ENCODE data around the gene CNIH3.

GRCh38 chr1:224762701-224763100, 146.6 kb downstream of the CNIH3 start:
- TF ChIP-seq CTCF (optimal IDR thresholded peaks at IDR 0.05 in 1 of 3, IDR thresholded peaks at IDR 0.05 in 1 of 3, conservative IDR thresholded peaks at IDR 0.05 in 1 of 3; ENCODE audit: extremely low read depth in 1 of 3, insufficient read depth in 2 of 3, low read length in 3 of 3) (no peak), EZH2 (IDR thresholded peaks at IDR 0.05; ENCODE audit: low read length) (no peak)

Measured in keratinocyte (primary cell).